H1 (cell line): ENCODE data around the gene SLX4. TPM values are rescaled to one million over a fixed set of nuclear protein-coding genes. Genes with fewer than 3 reads are reported as not detected.

Experiments used
- CTCF ChIA-PET: fragments of 300-600 bp; sonication (Branson Sonifier 250); formaldehyde crosslinking; loops from one replicate; lab custom pipeline; 2021; ENCODE audit not compliant: partially characterized antibody; lab: Charles Lee
- POLR2A ChIA-PET: fragments of 300-600 bp; sonication (Branson Sonifier 250); formaldehyde crosslinking; loops from one replicate; lab custom pipeline; 2021; ENCODE audit warnings: inconsistent platforms; ENCODE audit not compliant: partially characterized antibody; lab: Charles Lee
- DNase-seq, 2 experiments: peaks; one replicate each; pipeline versions ENCODE4 v3.0.0 to v3.0.0-alpha.2; 2010 to 2022; ENCODE audit warnings: low spot score in 2 of 2, low read depth in 1 of 2, mixed read lengths in 1 of 2
- FAIRE-seq: peaks from 2 replicates; lab custom pipeline; 2011; peaks lifted over from hg19 to GRCh38; lab: Jason Lieb, UNC
- H2AFZ ChIP-seq: 2 replicates; pipeline ENCODE4 v1.8.1; 2012; ENCODE audit warnings: low read length, inconsistent platforms
- H2AK5ac ChIP-seq: 2 replicates; pipeline ENCODE4 v1.6.1; 2013; ENCODE audit warnings: low read depth, low read length
- H2BK120ac ChIP-seq: replicated peaks from 2 replicates; pipeline ENCODE3; 2013; ENCODE audit warnings: low read depth, low read length, inconsistent platforms
- H2BK12ac ChIP-seq: 2 replicates; pipeline ENCODE4 v1.6.1; 2013; ENCODE audit warnings: low read depth, low read length
- H2BK15ac ChIP-seq: 2 replicates; pipeline ENCODE4 v1.6.1; 2013; ENCODE audit warnings: low read length
- H2BK20ac ChIP-seq: 2 replicates; pipeline ENCODE4 v1.6.1; 2013; ENCODE audit warnings: low read length
- H2BK5ac ChIP-seq: 2 replicates; pipeline ENCODE4 v1.6.1; 2013; ENCODE audit warnings: low read depth, low read length
- H3K14ac ChIP-seq: 2 replicates; pipeline ENCODE4 v1.6.1; 2013; ENCODE audit warnings: inconsistent platforms; ENCODE audit not compliant: insufficient read length
- H3K18ac ChIP-seq: 2 replicates; pipeline ENCODE4 v1.6.1; 2013; ENCODE audit warnings: low read length; ENCODE audit errors: extremely low read depth
- H3K23ac ChIP-seq: 2 replicates; pipeline ENCODE4 v1.6.1; 2013; ENCODE audit warnings: inconsistent platforms; ENCODE audit not compliant: insufficient read length
- H3K23me2 ChIP-seq: 2 replicates; pipeline ENCODE4 v1.6.1; 2013; ENCODE audit warnings: low read depth, low read length
- H3K27ac ChIP-seq: 2 replicates; pipeline ENCODE4 v1.6.1; 2011; ENCODE audit warnings: low read depth, low read length, inconsistent platforms
- H3K27me3 ChIP-seq, 4 experiments: replicated peaks in 1 of 4; 1 replicate in 1 of 4; 2 replicates in 3 of 4; pipeline versions ENCODE4 v1.6.1 to v1.8.1; 2011 to 2013; ENCODE audit warnings: low read length in 3 of 4, mild to moderate bottlenecking in 3 of 4, inconsistent platforms in 2 of 4, mixed read lengths in 2 of 4, moderate library complexity in 1 of 4; ENCODE audit not compliant: control insufficient read depth in 3 of 4, insufficient read depth in 3 of 4; ENCODE audit errors: extremely low read depth in 1 of 4
- H3K36me3 ChIP-seq, 4 experiments: 2 replicates each; pipeline versions ENCODE4 v1.6.1 to v1.8.1; 2011 to 2013; ENCODE audit warnings: mild to moderate bottlenecking in 4 of 4, low read length in 3 of 4, moderate library complexity in 2 of 4, control low read depth in 1 of 4, inconsistent platforms in 1 of 4; ENCODE audit not compliant: insufficient read depth in 4 of 4, control insufficient read depth in 2 of 4
- H3K4ac ChIP-seq: replicated peaks from 2 replicates; pipeline ENCODE3; 2013; ENCODE audit warnings: low read length, low read depth, mixed read lengths, inconsistent platforms; ENCODE audit not compliant: insufficient read length
- H3K4me1 ChIP-seq, 4 experiments: replicated peaks in 1 of 4; 1 replicate in 1 of 4; 2 replicates in 3 of 4; pipeline versions ENCODE4 v1.6.1 to v1.8.1; 2011 to 2013; ENCODE audit warnings: low read length in 3 of 4, inconsistent platforms in 2 of 4, mixed read lengths in 1 of 4; ENCODE audit not compliant: insufficient read depth in 4 of 4, control insufficient read depth in 3 of 4
- H3K4me2 ChIP-seq, 2 experiments: 2 replicates each; pipeline versions ENCODE4 v1.6.1 to v1.8.1; 2011 to 2013; ENCODE audit warnings: low read depth in 2 of 2, low read length in 2 of 2, control low read depth in 1 of 2, inconsistent platforms in 1 of 2, mild to moderate bottlenecking in 1 of 2; ENCODE audit not compliant: insufficient read depth in 1 of 2
- H3K4me3 ChIP-seq, 4 experiments: fragments of 200-600, 300-600 bp in 1 of 4; sonication (generic), shearing (Covaris generic), sonication (Bioruptor Twin) in 1 of 4; 2 replicates each; pipeline versions ENCODE4 v1.5.1 to v1.8.1; 2011 to 2016; ENCODE audit warnings: low read length in 4 of 4, low read depth in 3 of 4, control low read depth in 2 of 4, inconsistent platforms in 2 of 4, mild to moderate bottlenecking in 2 of 4, mixed read lengths in 1 of 4, moderate library complexity in 1 of 4; ENCODE audit not compliant: insufficient read depth in 2 of 4; ENCODE audit errors: extremely low read depth in 1 of 4
- H3K56ac ChIP-seq: replicated peaks from 2 replicates; pipeline ENCODE3; 2013; ENCODE audit warnings: low read depth, mild to moderate bottlenecking, mixed read lengths, low read length, inconsistent platforms; ENCODE audit not compliant: insufficient read length
- H3K79me1 ChIP-seq: 2 replicates; pipeline ENCODE4 v1.6.1; 2013; ENCODE audit warnings: low read depth, low read length, control low read depth
- H3K79me2 ChIP-seq, 2 experiments: 2 replicates each; pipeline versions ENCODE4 v1.6.1 to v1.8.1; 2012 to 2013; ENCODE audit warnings: low read length in 2 of 2, mild to moderate bottlenecking in 2 of 2, inconsistent platforms in 1 of 2; ENCODE audit not compliant: insufficient read depth in 2 of 2, control insufficient read depth in 1 of 2
- H3K9ac ChIP-seq, 4 experiments: replicated peaks in 1 of 4; 1 replicate in 1 of 4; 2 replicates in 3 of 4; pipeline versions ENCODE4 v1.6.1 to v1.8.1; 2011 to 2013; ENCODE audit warnings: low read depth in 3 of 4, low read length in 3 of 4, control low read depth in 2 of 4, mild to moderate bottlenecking in 2 of 4, moderate library complexity in 2 of 4, inconsistent platforms in 1 of 4; ENCODE audit errors: extremely low read depth in 1 of 4
- H3K9me3 ChIP-seq, 2 experiments: 2 replicates each; pipeline versions ENCODE4 v1.6.1 to v1.8.1; 2012 to 2013; ENCODE audit warnings: mild to moderate bottlenecking in 2 of 2, moderate library complexity in 2 of 2, control low read depth in 1 of 2, inconsistent platforms in 1 of 2, low read depth in 1 of 2, low read length in 1 of 2, mixed read lengths in 1 of 2; ENCODE audit not compliant: insufficient read depth in 2 of 2
- H4K20me1 ChIP-seq, 2 experiments: replicated peaks in 1 of 2; 2 replicates each; pipeline versions ENCODE3 to v1.8.1; 2011 to 2013; ENCODE audit warnings: inconsistent platforms in 2 of 2, low read length in 2 of 2, mild to moderate bottlenecking in 1 of 2; ENCODE audit not compliant: insufficient read depth in 2 of 2, control insufficient read depth in 1 of 2
- H4K5ac ChIP-seq: 2 replicates; pipeline ENCODE4 v1.6.1; 2013; ENCODE audit warnings: low read length, low read depth, mixed read lengths, inconsistent platforms; ENCODE audit not compliant: insufficient read length
- H4K8ac ChIP-seq: 2 replicates; pipeline ENCODE4 v1.8.0; 2013; ENCODE audit warnings: mild to moderate bottlenecking, moderate library complexity, low read length, inconsistent platforms; ENCODE audit not compliant: insufficient read depth; ENCODE audit errors: extremely low read depth
- H4K91ac ChIP-seq: replicated peaks from 2 replicates; pipeline ENCODE3; 2013; ENCODE audit warnings: low read length, mixed read lengths, inconsistent platforms; ENCODE audit not compliant: insufficient read length
- EGR1 ChIP-seq: IDR thresholded peaks from 2 replicates; pipeline ENCODE4 v1.6.1; 2011; ENCODE audit warnings: low read depth, low read length, borderline replicate concordance
- NANOG ChIP-seq: IDR thresholded peaks from 2 replicates; pipeline ENCODE4 v1.6.1; 2011; ENCODE audit warnings: low read length, low read depth, mild to moderate bottlenecking, inconsistent platforms; ENCODE audit not compliant: insufficient read depth, poor library complexity, severe bottlenecking
- WGBS, 2 experiments: shearing (Covaris generic) in 1 of 2; methylation state at CpG; one replicate each; pipeline versions ENCODE4 v1.1.6 to v1.1.7; 2013 to 2015; ENCODE audit warnings: low lambda C conversion rate in 2 of 2, mixed read lengths in 2 of 2, inconsistent platforms in 1 of 2, low coverage in 1 of 2, missing lambda C conversion rate in 1 of 2; ENCODE audit not compliant: insufficient replicate concordance in 2 of 2, insufficient coverage in 1 of 2, insufficient read length in 1 of 2; ENCODE audit errors: extremely low coverage in 1 of 2, missing lambda C conversion rate in 1 of 2; 5-methylcytosine and 5-hydroxymethylcytosine counted together
- polyA plus RNA-seq, 7 experiments: library from polyadenylated mRNA; depleted of rRNA in 3 of 7; stranded (reverse) in 5 of 7; unstranded in 2 of 7; fragments of >200 nt in 5 of 7; fragments of 200-250 nt in 2 of 7; gene quantifications; 1 replicate in 5 of 7; 2 replicates in 1 of 7; 4 replicates in 1 of 7; pipeline versions ENCODE4 v1.2.1 to v1.2.3, GENCODE V29; 2011 to 2013; ENCODE audit warnings: missing spikeins in 2 of 7, mixed read lengths in 2 of 7
- total RNA-seq: library from RNA; stranded (reverse); fragmentation: NEBNext Ultra II Directional; extraction: Animal tissue kit (Norgen Biotek cat#: 25700); gene quantifications from 2 replicates; pipeline ENCODE4 v1.2.1, GENCODE V29; 2021

The SLX4 gene
- total and polyA plus RNA-seq, 2 of the 8 experiments (the other 6 are each of a cell fraction or from before 2014, with no cell fraction given), result 4.4 to 11.4 TPM

GRCh38 chr16:3554351-3554928, 57.0 kb downstream of the SLX4 start:
- POLR2A ChIA-PET, result interaction anchor here (1.2 to 1.4 kb wide), 2 partner anchors 13 to 19 kb away, joined by 3 to 6 read pairs; no protein-coding TSS in a partner anchor
- no peak overlapping the region for H3K27ac ChIP-seq
- H2AK5ac ChIP-seq, result 0 out of 2 replicates have a peak overlapping the region, but pooled peaks have one; percentile 31
- FAIRE-seq, result no peak
- H2BK12ac ChIP-seq, result peak overlapping the region; percentile 82; the same call in 1 of the 2 replicates
- 58% methylated on average over 7 of the region's 7 CpGs; no CpG with 5 or more reads in 1 of the 2 experiments for WGBS, 2 experiments
- peak overlapping the region; percentile 63; the same call in 1 of the 2 replicates for H2BK20ac ChIP-seq
- peak in 1 of 2 experiments; percentile 27 for DNase-seq
- H3K14ac ChIP-seq, result no peak overlapping the region
- CTCF ChIA-PET, result interaction anchor here (0.8 to 1.5 kb wide), 3 partner anchors 13 to 75 kb away, joined by 3 to 4 read pairs (median 3); no protein-coding TSS in a partner anchor
- H2AFZ ChIP-seq, result no peak overlapping the region
- no peak overlapping the region for H3K56ac ChIP-seq
- no peak overlapping the region for H3K9ac ChIP-seq
- no peak overlapping the region for H4K5ac ChIP-seq
- no peaks in the 10 kb centered on the region for H3K79me1 ChIP-seq
- H3K9me3 ChIP-seq, result no peaks in the 10 kb centered on the region; a peak in 1 of 4 replicates
- peak overlapping the region; percentile 44 to 68 for H3K4me2 ChIP-seq
- TF ChIP-seq NANOG, result peak; percentile 60
- TF ChIP-seq EGR1, result no peak
- H4K8ac ChIP-seq, result no peak overlapping the region
- H2BK5ac ChIP-seq, result peak overlapping the region; percentile 31; the same call in 1 of the 2 replicates
- H2BK15ac ChIP-seq, result no peak overlapping the region
- H3K4me3 ChIP-seq, result peak overlapping the region in 1 of 4 experiments; percentile 30; a peak in 1 of 8 replicates
- peaks cover 0 to 9% of the 10 kb centered on the region in 2 experiments for H4K20me1 ChIP-seq
- no peak overlapping the region for H3K23ac ChIP-seq
- H4K91ac ChIP-seq, result peak overlapping the region; percentile 6
- H3K4me1 ChIP-seq, result peaks cover 9 to 23% (median 13%) of the 10 kb centered on the region in 4 experiments
- no peak overlapping the region for H3K4ac ChIP-seq
- H3K36me3 ChIP-seq, result no peaks in the 10 kb centered on the region
- no peaks in the 10 kb centered on the region for H3K79me2 ChIP-seq
- peaks cover 13% of the 10 kb centered on the region; the same call in 1 of the 2 replicates for H3K23me2 ChIP-seq
- H3K18ac ChIP-seq, result peak overlapping the region; percentile 51
- H3K27me3 ChIP-seq, result peaks cover 0 to 5% (median 0%) of the 10 kb centered on the region in 4 experiments; a peak in 2 of 7 replicates
- H2BK120ac ChIP-seq, result no peak overlapping the region
